HFF-Myc (cell line): ENCODE results near the gene KBTBD13.
"Not testable (repeated sequence)": the region's sequence is repeated elsewhere in the genome, so short reads cannot be mapped to it uniquely, and the experiment has no call there.

Experiments
- DNase-seq: peaks from one replicate; pipeline ENCODE4 v3.0.0-alpha.2; 2011; ENCODE audit warnings: low read depth; ENCODE audit errors: extremely low read depth
- H3K4me3 ChIP-seq: replicated peaks from 2 replicates; pipeline ENCODE4 v1.5.1; 2011; ENCODE audit warnings: low read depth, mild to moderate bottlenecking, control low read depth, low read length
- CTCF ChIP-seq: IDR thresholded peaks from 2 replicates; pipeline ENCODE4 v1.5.1; 2012; ENCODE audit warnings: mild to moderate bottlenecking, low read depth, low read length, control low read depth; ENCODE audit errors: missing control alignments

KBTBD13 gene

GRCh38 chr15:65094294-65094995 is 17.9 kb downstream of the KBTBD13 start:
- DNase-seq: no peak
- no peak overlapping the region for H3K4me3 ChIP-seq
- no peak for TF ChIP-seq CTCF

GRCh38 chr15:65095011-65095746 is 18.6 kb downstream of the KBTBD13 start:
- no peak for TF ChIP-seq CTCF
- no peak for DNase-seq
- H3K4me3 ChIP-seq: no peak overlapping the region

DNA sequence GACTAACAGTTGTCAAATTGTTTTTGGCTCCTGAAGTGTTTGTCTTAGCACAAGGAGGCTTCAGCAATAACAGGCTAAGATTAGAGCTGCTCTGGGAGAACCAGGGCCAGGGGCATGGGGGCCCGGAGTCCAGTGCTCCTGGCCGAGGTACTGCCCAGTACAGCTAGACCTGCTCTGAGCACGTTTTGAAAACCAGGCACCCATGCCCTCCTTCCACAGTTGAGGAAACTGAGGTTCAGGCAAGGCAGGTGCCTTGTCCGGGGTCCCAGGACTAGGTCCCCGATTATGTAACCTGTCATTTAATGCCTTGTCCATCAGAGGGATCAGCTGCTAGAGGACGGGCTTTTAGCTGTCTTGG is 19.2 kb downstream of the KBTBD13 start:
- H3K4me3 ChIP-seq: no peak overlapping the region
- TF ChIP-seq CTCF: no peak
- no peak for DNase-seq

DNA sequence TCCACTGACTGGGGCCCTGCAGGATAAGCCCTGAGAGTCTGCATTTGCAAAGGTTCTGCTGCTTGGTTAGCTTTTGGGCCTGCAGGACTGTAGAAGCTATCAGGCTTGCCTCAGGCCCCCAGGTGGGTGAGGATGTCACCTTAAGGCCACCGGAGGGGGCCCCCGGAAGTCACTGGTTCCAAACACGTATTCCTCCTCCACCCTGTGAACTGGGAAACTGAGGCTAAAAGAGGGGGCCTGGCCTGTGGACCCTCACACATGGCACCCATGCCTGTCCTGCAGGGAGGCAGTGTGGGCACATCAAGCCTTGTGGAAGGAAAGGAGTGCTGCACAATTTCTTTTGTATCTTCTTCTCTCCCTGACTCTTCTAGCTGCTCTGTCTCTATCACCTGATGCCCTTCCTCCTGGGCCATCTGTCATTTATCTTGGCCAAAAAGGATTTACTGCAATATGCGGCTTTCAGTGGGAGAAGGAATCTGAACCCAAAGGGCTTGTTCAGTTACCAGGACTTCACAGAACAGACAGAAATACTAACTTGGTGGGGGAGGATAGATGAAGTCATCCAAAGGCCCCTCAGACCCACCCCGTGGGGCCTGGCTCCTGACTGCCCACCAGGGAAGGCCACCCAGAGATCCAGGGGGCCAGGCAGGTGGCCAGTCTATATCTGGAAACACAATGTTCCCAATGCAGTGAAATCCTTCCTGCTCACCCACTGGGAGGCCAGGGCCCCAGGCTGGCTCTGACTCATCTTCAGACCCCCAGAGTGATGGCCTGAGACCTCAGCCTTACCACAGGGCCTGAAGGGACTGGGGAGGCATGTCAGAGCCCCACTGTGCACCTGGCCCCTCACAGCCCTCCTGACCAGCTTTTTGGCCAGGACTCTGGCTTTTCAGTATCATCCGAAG is 20.2 kb downstream of the KBTBD13 start:
- H3K4me3 ChIP-seq: no peak overlapping the region
- no peak for DNase-seq
- no peak for TF ChIP-seq CTCF

DNA sequence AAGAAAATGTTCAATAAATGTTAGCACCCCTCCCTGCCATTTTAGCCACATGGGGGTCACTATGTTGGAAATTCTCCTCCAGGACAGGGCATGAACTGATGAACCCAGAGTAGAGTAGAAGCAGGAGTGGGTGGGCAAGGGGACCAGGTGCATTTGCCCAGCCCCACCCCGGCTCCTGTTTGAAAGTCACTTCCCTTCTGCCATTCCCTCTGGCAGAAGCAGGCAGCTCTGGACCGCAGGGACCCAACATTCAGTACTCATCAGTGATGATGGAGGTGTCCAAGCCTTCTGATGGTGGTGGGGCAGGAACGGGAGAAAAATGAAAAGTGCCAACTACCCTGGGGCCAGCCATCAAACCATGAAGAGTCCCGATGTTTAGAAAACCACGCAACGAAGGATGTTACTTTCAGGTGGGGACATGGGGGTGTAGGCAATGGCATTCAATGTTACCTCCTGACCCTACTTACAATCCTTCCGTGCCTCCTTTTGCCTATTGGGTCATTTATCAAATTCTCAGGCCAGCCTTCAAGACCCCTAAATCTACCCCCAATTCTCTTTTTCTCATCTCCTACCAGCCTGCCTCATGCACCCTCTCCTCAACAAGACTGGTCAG is 21.2 kb downstream of the KBTBD13 start:
- no peak for DNase-seq
- H3K4me3 ChIP-seq: no peak overlapping the region
- TF ChIP-seq CTCF: no peak

DNA sequence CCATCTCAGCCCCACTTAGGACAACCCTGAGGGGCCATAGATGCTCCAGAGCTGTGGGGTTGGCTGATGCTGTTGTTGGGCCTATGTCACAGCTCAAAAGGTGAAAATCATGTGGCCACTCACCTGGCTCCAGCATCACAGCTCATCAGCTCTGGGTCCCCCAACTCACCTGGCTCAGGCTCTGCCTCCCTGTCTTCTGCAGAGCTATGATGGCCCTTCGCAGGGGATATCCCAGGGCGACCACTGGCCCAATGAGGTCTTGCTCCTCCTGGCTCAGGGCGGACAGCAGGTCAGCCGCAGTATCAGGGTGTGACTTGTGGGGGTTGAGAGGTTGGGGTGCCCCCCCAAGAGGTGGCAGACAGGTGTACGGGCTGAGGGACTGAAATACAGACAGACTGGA is 22.8 kb downstream of the KBTBD13 start:
- no peak overlapping the region for H3K4me3 ChIP-seq
- no peak for DNase-seq
- TF ChIP-seq CTCF: no peak

- DNase-seq, H3K4me3 ChIP-seq: not testable (repeated sequence)
Measured at GRCh38 chr15:65099801-65100200, 23.3 kb downstream of the KBTBD13 start.
